AG04450 (cell line): ENCODE results near the gene MTCH1. TPM values are rescaled to one million over a fixed set of nuclear protein-coding genes. Genes with fewer than 3 reads are reported as not detected.
"Not testable (repeated sequence)": the region's sequence is repeated elsewhere in the genome, so short reads cannot be mapped to it uniquely, and the experiment has no call there.

Source experiments
- CTCF ChIA-PET: fragments of 300-600, 350-600 bp; formaldehyde crosslinking; extraction: SDS; loops from one replicate; lab custom pipeline; 2022; ENCODE audit warnings: antibody characterized with exemption, inconsistent platforms; lab: Charles Lee
- POLR2A ChIA-PET: fragments of 350-600 bp; formaldehyde crosslinking; extraction: SDS; loops from one replicate; lab custom pipeline; 2021; ENCODE audit warnings: antibody characterized with exemption, inconsistent platforms; lab: Yijun Ruan, JAX
- DNase-seq: peaks from one replicate; pipeline ENCODE4 v3.0.0-alpha.2; 2011; ENCODE audit warnings: low read depth, low spot score
- H3K27ac ChIP-seq: one replicate; pipeline ENCODE4 v1.5.1; 2012; ENCODE audit warnings: low read depth, low read length, control low read depth
- H3K27me3 ChIP-seq: one replicate; pipeline ENCODE4 v1.6.0; 2012; ENCODE audit warnings: low read length; ENCODE audit not compliant: control insufficient read depth, insufficient read depth
- H3K4me3 ChIP-seq: 2 replicates; pipeline ENCODE4 v1.5.1; 2011; ENCODE audit warnings: mild to moderate bottlenecking, low read depth, low read length, control low read depth
- H3K9me3 ChIP-seq: 2 replicates; pipeline ENCODE4 v1.5.1; 2012; ENCODE audit warnings: low read length; ENCODE audit not compliant: control insufficient read depth, insufficient read depth
- CTCF ChIP-seq: IDR thresholded peaks from 2 replicates; pipeline ENCODE4 v1.5.1; 2011; ENCODE audit warnings: low read depth, low read length, control low read depth, inconsistent platforms
- polyA plus RNA-seq: library from polyadenylated mRNA; depleted of rRNA; stranded (reverse); fragments of >200 nt; gene quantifications from 2 replicates; pipeline ENCODE4 v1.2.3, GENCODE V29; 2011

MTCH1 gene
- polyA plus RNA-seq, 1 experiment: 149 TPM

- Histone ChIP-seq H3K9me3 (no peaks in the 10 kb centered on the region; the same call in 1 of the 2 replicates), H3K27ac (no peak overlapping the region), H3K27me3 (no peaks in the 10 kb centered on the region), H3K4me3 (no peak overlapping the region)
- POLR2A ChIA-PET: no interaction called here
- CTCF ChIA-PET: no interaction called here
- TF ChIP-seq CTCF: no peak
- DNase-seq: no peak
These were observed 46.0 kb downstream of the MTCH1 start for GRCh38 chr6:36940027-36940426.

- H3K9me3 ChIP-seq, DNase-seq, POLR2A ChIA-PET, CTCF ChIA-PET, H3K4me3 ChIP-seq, H3K27me3 ChIP-seq, H3K27ac ChIP-seq: not testable (repeated sequence)
These were observed 47.0 kb downstream of the MTCH1 start for GRCh38 chr6:36939005-36939404.

GRCh38 chr6:36938536-36938935, 47.5 kb downstream of the MTCH1 start:
- H3K4me3 ChIP-seq: no peak overlapping the region
- H3K27me3 ChIP-seq: no peaks in the 10 kb centered on the region
- no peaks in the 10 kb centered on the region; the same call in 1 of the 2 replicates for H3K9me3 ChIP-seq
- ChIA-PET CTCF (no interaction called here), POLR2A (interaction anchor here (0.5 kb wide), 1 partner anchor 361 kb away, joined by 5 read pairs; no protein-coding TSS in a partner anchor)
- TF ChIP-seq CTCF: no peak
- no peak overlapping the region for H3K27ac ChIP-seq
- DNase-seq: peak; percentile 75

- ChIA-PET POLR2A (no interaction called here), CTCF (interaction anchor here (0.8 kb wide), 1 partner anchor 53 kb away, joined by 3 read pairs; no protein-coding TSS in a partner anchor)
- Histone ChIP-seq H3K9me3 (no peaks in the 10 kb centered on the region; the same call in 1 of the 2 replicates), H3K4me3 (no peak overlapping the region), H3K27me3 (no peaks in the 10 kb centered on the region), H3K27ac (no peak overlapping the region)
- no peak for TF ChIP-seq CTCF
- no peak for DNase-seq
These were observed 48.1 kb downstream of the MTCH1 start for GRCh38 chr6:36937896-36938295.

GRCh38 chr6:36936824-36937223, 49.2 kb downstream of the MTCH1 start:
- no peak overlapping the region for H3K27ac ChIP-seq
- no peaks in the 10 kb centered on the region; the same call in 1 of the 2 replicates for H3K9me3 ChIP-seq
- ChIA-PET POLR2A (no interaction called here), CTCF (interaction anchor here (0.8 kb wide), 1 partner anchor 52 kb away, joined by 3 read pairs; no protein-coding TSS in a partner anchor)
- no peak for DNase-seq
- H3K27me3 ChIP-seq: no peaks in the 10 kb centered on the region
- no peak overlapping the region for H3K4me3 ChIP-seq
- no peak for TF ChIP-seq CTCF
